T-helper 2 cell (primary cell): Measurements from ENCODE around the gene ARID1A.
A peak's percentile ranks its signal among the peaks of the same experiment; 100 is the strongest.
"Not testable (repeated sequence)": the region's sequence is repeated elsewhere in the genome, so short reads cannot be mapped to it uniquely, and the experiment has no call there.

Source experiments
- DNase-seq, 5 experiments: peaks; one replicate each; pipeline versions ENCODE4 v3.0.0 to v3.0.0-alpha.2; 2012 to 2022

The ARID1A gene

GRCh38 chr1:26788836-26789611 is 93.2 kb downstream of the ARID1A start:
- peak; percentile 58 to 91 (median 78) for DNase-seq

- no peak for DNase-seq
Measured at GRCh38 chr1:26789612-26789865, 93.7 kb downstream of the ARID1A start.

GRCh38 chr1:26789931-26790330 is 94.1 kb downstream of the ARID1A start:
- DNase-seq: peak in 2 of 5 experiments; percentile 28 to 46

GRCh38 chr1:26790551-26790953 is 94.7 kb downstream of the ARID1A start:
- DNase-seq: peak in 2 of 5 experiments; percentile 25 to 81

GRCh38 chr1:26791148-26791547 is 95.3 kb downstream of the ARID1A start:
- DNase-seq: no peak

- no peak for DNase-seq
Measured at GRCh38 chr1:26791626-26792025, 95.8 kb downstream of the ARID1A start.

- DNase-seq: no peak
Measured at GRCh38 chr1:26792924-26793323, 97.1 kb downstream of the ARID1A start.

GRCh38 chr1:26794391-26794790 is 98.6 kb downstream of the ARID1A start:
- no peak for DNase-seq

GRCh38 chr1:26797627-26798026 is 101.8 kb downstream of the ARID1A start:
- no peak for DNase-seq

- peak in 1 of 5 experiments; percentile 32 for DNase-seq
Measured at GRCh38 chr1:26799479-26800142, 103.8 kb downstream of the ARID1A start.

- not testable (repeated sequence) for DNase-seq
Measured at GRCh38 chr1:26803932-26804331, 108.1 kb downstream of the ARID1A start.

GRCh38 chr1:26810105-26810504 is 114.3 kb downstream of the ARID1A start:
- DNase-seq: peak in 4 of 5 experiments; percentile 59 to 81 (median 68)

GRCh38 chr1:26811057-26811456 is 115.2 kb downstream of the ARID1A start:
- peak in 1 of 5 experiments; percentile 21 for DNase-seq

- DNase-seq: no peak
Measured at GRCh38 chr1:26811708-26812107, 115.9 kb downstream of the ARID1A start.

GRCh38 chr1:26814377-26814776 is 118.6 kb downstream of the ARID1A start:
- DNase-seq: no peak

GRCh38 chr1:26814893-26815292 is 119.1 kb downstream of the ARID1A start:
- no peak for DNase-seq

GRCh38 chr1:26820784-26821269 is 125.0 kb downstream of the ARID1A start:
- DNase-seq: peak in 2 of 5 experiments; percentile 40 to 70

GRCh38 chr1:26822737-26823395 is 127.1 kb downstream of the ARID1A start:
- no peak for DNase-seq

GRCh38 chr1:26824731-26825130 is 128.9 kb downstream of the ARID1A start:
- no peak for DNase-seq

- DNase-seq: peak; percentile 38 to 80 (median 66)
Measured at GRCh38 chr1:26826261-26827105, 130.7 kb downstream of the ARID1A start, which contains the start of gene ZDHHC18. Gene ZDHHC18, plus strand, starts transcription at chr1:26826688. Its CDS starts 117 bp downstream, at chr1:26826805.

- no peak for DNase-seq
Measured at GRCh38 chr1:26827106-26827604, 131.3 kb downstream of the ARID1A start.

- no peak for DNase-seq
Measured at GRCh38 chr1:26827663-26828062, 131.8 kb downstream of the ARID1A start.
